ENCODE measurements around the gene SPON1. TPM values are rescaled to one million over a fixed set of nuclear protein-coding genes. Genes with fewer than 3 reads are reported as not detected.

Gene SPON1
- total and polyA plus RNA-seq, 2 of the 8 experiments (the other 6 are each of a cell fraction or from before 2014, with no cell fraction given): 1.5 to 5.4 TPM

GRCh38 chr11:13929395-13929891 is 33.1 kb upstream of the SPON1 start (continued):
- TF ChIP-seq JUND (IDR thresholded peaks at IDR 0.05; ENCODE audit: low read length) (no peak), NANOG (IDR thresholded peaks at IDR 0.05; ENCODE audit: insufficient read depth, low read depth, low read length, poor library complexity, severe bottlenecking) (no peak), CHD1 (IDR thresholded peaks at IDR 0.05; ENCODE audit: low read depth, low read length) (no peak), CBX8 (IDR thresholded peaks at IDR 0.05; ENCODE audit: borderline replicate concordance, low read depth, low read length) (no peak), SIX5 (IDR thresholded peaks at IDR 0.05; ENCODE audit: low read depth, low read length) (no peak)
- TF ChIP-seq, protein P1, sequence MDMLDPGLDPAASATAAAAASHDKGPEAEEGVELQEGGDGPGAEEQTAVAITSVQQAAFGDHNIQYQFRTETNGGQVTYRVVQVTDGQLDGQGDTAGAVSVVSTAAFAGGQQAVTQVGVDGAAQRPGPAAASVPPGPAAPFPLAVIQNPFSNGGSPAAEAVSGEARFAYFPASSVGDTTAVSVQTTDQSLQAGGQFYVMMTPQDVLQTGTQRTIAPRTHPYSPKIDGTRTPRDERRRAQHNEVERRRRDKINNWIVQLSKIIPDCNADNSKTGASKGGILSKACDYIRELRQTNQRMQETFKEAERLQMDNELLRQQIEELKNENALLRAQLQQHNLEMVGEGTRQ (IDR thresholded peaks at IDR 0.05; ENCODE audit: low read length): no peak
